Sciatic nerve (tissue), 2 donors: Measurements from ENCODE around the gene ZYG11B. TPM values are rescaled to one million over a fixed set of nuclear protein-coding genes. Genes with fewer than 3 reads are reported as not detected.
"Not testable (repeated sequence)": the region's sequence is repeated elsewhere in the genome, so short reads cannot be mapped to it uniquely, and the experiment has no call there.

ENCODE experiments used
- ATAC-seq: fragments of 200-7000 bp; cut with Tn5 transposase; one replicate; pipeline ENCODE4 v1.9.1; 2020; ENCODE audit warnings: mild to moderate bottlenecking, moderate library complexity
- DNase-seq: peaks from one replicate; pipeline ENCODE4 v3.0.0-alpha.2; 2020; ENCODE audit warnings: low spot score
- intact Hi-C: fragments of 100-400 bp; cut with DNase I; formaldehyde crosslinking; loops from one replicate; pipeline ENCODE4 v1.14.2; 2022
- total RNA-seq: library from RNA; stranded (reverse); fragmentation: NEBNext Ultra II Directional; extraction: Animal tissue kit (Norgen Biotek cat#: 25700); gene quantifications from one replicate; pipeline ENCODE4 v1.2.1, GENCODE V29; 2021
- donor health status: DM: no; HTN: no; CAD: no.
- donor health status: DM: no; HTN: no; CAD: no.

ZYG11B gene
- total RNA-seq, 1 donor from 2014 or later: 36.4 TPM

DNA sequence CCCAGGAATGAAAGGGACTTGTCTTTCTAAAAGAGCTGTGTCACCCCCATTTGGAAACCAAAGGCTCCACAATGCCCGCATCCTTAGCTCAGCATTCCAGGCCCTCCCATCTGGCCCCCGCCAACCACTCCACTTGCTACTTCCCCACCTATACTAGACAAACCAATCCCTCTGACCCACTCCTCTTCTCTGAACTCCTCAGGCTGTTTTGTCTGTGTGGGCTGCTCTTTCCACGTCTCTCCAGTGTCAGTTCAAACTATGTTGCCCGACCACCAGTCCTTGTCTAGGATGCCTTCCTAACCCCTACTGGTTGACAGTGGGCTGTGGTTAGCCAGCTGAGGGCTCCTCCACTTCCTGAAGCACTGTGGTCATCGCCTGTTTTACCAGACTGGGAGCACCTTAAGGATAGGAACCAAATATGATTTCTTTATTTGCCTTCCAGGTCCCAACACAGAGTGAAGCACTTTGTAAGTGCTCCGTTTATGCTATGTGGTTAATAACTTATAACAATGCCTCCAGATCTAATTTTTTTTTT is 20.1 kb upstream of the ZYG11B start:
- intact Hi-C loops: no loop called here
- no peak for ATAC-seq
- DNase-seq: no peak

GRCh38 chr1:52706941-52707926 is 19.0 kb upstream of the ZYG11B start:
- ATAC-seq (no peak), DNase-seq (no peak)
- intact Hi-C loops: no loop called here

DNA sequence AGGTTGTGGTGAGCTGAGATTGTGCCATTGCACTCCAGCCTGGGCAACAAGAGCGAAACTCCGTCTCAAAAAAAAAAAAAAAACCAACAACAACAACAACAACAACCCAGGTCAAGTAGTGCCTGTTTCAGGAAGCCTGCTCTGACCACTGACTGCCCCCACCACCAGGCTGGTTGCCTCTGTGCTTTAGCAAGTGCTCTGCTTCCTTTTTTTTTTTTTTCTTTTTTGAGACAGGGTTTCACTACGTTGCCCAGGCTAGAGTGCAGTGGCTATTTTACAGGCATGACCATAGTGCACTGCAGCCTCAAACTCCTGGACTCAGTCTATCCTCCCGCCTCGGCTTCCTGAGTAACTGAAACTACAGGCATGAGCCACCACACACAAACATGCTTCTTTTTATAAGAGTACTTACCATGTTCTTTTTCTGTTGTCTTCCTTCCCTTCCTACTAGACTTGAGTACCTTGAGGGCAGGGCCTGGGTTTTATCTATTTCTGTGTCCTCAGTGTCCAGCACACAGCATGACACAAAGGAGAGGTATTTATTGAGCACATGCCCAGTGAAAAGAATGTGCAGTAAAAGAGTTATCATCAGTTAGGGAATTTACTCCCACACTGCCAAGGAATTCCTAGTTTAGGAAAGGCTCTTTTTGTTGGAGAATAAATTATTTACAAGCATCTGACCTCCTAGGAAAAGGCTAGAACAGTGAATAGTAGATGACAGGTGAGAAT is 18.2 kb upstream of the ZYG11B start:
- no peak for DNase-seq
- intact Hi-C loops: no loop called here
- ATAC-seq: no peak

DNA sequence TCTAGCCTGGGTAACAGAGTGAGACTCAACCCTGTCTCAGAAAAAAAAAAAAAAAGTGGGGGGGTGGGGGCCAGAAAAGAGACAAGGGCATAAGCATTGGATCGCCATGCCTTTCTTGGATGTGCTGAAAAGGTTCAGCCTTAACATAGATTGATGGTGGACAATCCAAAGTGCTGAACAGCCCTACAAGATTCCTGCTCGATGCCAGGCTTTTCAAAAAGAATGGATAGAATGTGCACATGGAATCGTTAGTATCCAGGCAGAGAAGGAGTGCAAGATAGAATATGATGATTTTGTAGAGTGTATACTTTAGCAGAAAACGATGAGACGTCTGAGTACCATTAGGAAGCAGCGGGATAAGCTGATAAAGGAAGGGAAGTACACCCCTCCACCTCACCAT is 17.2 kb upstream of the ZYG11B start:
- DNase-seq: no peak
- intact Hi-C loops: no loop called here
- ATAC-seq: no peak

DNA sequence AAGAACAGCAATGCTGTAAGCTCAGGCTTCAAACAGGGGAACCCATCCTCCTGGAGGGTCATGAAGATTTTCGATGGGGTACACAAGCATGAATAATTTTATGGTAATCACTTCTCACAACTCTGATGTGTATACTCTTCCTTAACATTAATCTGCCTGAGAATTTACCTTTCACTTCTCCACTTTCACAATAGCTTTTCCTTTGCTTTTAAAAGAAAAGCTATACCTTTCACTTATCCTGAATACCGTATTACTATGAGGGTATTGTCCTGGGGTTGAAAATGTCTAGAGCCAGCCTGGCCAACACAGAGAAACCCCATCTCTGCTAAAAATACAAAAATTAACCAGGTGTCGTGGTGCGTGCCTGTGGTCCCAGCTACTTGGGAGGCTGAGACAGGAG is 12.7 kb upstream of the ZYG11B start:
- DNase-seq: no peak
- intact Hi-C loops: no loop called here
- ATAC-seq: no peak

DNA sequence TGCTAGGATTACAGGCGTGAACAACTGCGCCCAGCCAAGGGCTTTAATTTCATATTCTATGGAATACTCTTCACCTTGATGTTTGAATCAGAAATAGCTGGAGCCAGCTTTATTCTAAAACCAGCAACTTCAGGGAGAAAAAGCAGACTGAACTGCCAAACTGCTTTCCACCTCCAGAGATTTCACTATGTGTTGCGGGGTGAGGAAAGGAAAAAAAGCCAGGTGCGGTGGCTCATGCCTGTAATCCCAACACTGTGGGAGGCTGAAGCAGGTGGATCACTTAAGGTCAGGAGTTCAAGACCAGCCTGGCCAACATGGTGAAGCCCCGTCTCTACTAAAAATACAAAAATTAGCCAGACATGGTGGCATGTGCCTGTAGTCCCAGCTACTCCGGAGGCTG is 11.0 kb upstream of the ZYG11B start:
- ATAC-seq, DNase-seq, intact Hi-C loops: not testable (repeated sequence)

DNA sequence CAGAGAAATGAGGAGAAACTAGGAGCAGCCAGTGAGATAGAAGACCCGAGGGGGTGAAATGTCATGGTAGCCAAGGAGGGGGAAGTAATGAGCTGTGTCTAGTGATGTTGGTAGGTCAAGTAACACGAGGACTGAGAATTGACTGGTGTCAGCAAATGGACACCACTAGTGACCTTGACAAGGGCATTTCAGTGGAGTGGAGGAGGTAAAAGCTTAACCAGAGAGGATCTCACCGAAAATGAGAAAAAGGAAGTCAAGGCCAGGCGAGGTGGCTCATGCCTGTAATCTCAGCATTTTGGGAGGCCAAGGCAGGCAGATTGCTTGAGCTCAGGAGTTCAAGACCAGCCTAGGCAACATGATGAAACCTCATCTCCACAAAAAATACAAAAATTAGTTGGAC is 3.0 kb upstream of the ZYG11B start:
- DNase-seq (no peak), ATAC-seq (no peak)
- intact Hi-C loops: no loop called here

GRCh38 chr1:52725903-52726264 is 369 bp upstream of the ZYG11B start:
- no peak for DNase-seq
- intact Hi-C loops: no loop called here
- ATAC-seq: peak; percentile 56

GRCh38 chr1:52727114-52727586 is 897 bp downstream of the ZYG11B start:
- DNase-seq (no peak), ATAC-seq (no peak)
- intact Hi-C loops: no loop called here

GRCh38 chr1:52727956-52728656 is 1.9 kb downstream of the ZYG11B start:
- DNase-seq (no peak), ATAC-seq (no peak)
- intact Hi-C loops: no loop called here

GRCh38 chr1:52733368-52733767 is 7.1 kb downstream of the ZYG11B start:
- no peak for ATAC-seq
- no peak for DNase-seq
- intact Hi-C loops: no loop called here

- ATAC-seq, intact Hi-C loops, DNase-seq: not testable (repeated sequence)
Observed at GRCh38 chr1:52735371-52735770, 9.1 kb downstream of the ZYG11B start.

- intact Hi-C loops: no loop called here
- ATAC-seq: no peak
- DNase-seq: no peak
Observed at GRCh38 chr1:52738148-52738547, 11.9 kb downstream of the ZYG11B start.

- intact Hi-C loops: no loop called here
- DNase-seq (no peak), ATAC-seq (no peak)
Observed at GRCh38 chr1:52738893-52739292, 12.6 kb downstream of the ZYG11B start.

- DNase-seq: no peak
Observed at GRCh38 chr1:52739699-52740467, 13.6 kb downstream of the ZYG11B start.

GRCh38 chr1:52741259-52741658 is 15.0 kb downstream of the ZYG11B start:
- ATAC-seq (no peak), DNase-seq (no peak)
- intact Hi-C loops: no loop called here

More at GRCh38 chr1:52739699-52740467, 13.6 kb downstream of the ZYG11B start:
- intact Hi-C loops: no loop called here
- ATAC-seq: no peak

DNA sequence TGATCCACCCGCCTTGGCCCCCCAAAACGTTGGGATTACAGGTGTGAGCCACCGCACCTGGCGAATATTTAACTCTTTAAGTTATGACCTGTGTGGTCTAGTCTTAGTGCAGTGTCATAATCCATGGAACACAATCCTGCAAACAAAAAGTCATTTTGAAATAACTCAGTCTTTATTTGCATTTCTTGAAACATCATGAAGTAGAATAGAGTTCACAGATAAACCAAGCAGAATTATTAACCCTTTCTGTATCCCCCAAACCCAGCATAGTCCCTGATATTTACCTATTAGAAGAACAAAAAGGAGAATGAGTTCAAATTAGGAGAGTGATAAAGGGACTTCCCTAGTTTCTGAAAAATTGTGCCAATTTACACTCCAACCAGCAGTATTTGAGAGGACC is 19.9 kb downstream of the ZYG11B start:
- ATAC-seq: no peak
- DNase-seq: no peak
- intact Hi-C loops: no loop called here

DNA sequence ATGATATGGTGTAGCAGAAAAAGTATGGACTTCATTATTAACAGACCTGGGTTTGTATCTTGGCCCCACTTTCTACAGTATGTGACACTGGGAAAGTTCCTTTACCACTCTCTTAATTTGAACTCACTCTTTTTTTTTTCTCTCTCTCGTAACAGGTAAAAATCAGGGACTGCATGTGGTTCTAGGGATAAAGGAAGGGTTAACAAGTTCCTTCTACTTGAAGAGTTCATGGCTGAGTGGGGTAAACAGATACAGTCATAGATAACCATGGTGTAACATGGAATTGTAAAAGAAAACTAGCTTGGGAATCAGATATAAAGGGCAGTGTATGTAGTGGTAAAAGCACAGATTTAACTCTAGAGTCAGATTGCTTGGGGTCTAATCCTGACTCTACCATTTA is 21.2 kb downstream of the ZYG11B start:
- ATAC-seq (no peak), DNase-seq (no peak)
- intact Hi-C loops: no loop called here

GRCh38 chr1:52748119-52748518 is 21.9 kb downstream of the ZYG11B start:
- DNase-seq: no peak
- intact Hi-C loops: no loop called here
- ATAC-seq: no peak
